HG02840 (cell line): ENCODE data around the gene KDELR3.

Experiments used
- ATAC-seq: cut with Tn5 transposase; IDR thresholded peaks from one replicate; pipeline ENCODE4 v1.9.1; 2021; ENCODE audit warnings: mild to moderate bottlenecking, moderate library complexity, moderate number of reproducible peaks; ENCODE audit not compliant: unreplicated experiment, low FRiP score

Gene KDELR3

GRCh38 chr22:38436629-38437395 is 31.1 kb upstream of the KDELR3 start:
- ATAC-seq = no peak

GRCh38 chr22:38437416-38437815 is 30.5 kb upstream of the KDELR3 start:
- no peak for ATAC-seq

GRCh38 chr22:38440747-38441350 is 27.0 kb upstream of the KDELR3 start:
- ATAC-seq = no peak

GRCh38 chr22:38441620-38442287 is 26.1 kb upstream of the KDELR3 start:
- ATAC-seq = no peak

GRCh38 chr22:38442967-38443627 is 24.8 kb upstream of the KDELR3 start:
- no peak for ATAC-seq

DNA sequence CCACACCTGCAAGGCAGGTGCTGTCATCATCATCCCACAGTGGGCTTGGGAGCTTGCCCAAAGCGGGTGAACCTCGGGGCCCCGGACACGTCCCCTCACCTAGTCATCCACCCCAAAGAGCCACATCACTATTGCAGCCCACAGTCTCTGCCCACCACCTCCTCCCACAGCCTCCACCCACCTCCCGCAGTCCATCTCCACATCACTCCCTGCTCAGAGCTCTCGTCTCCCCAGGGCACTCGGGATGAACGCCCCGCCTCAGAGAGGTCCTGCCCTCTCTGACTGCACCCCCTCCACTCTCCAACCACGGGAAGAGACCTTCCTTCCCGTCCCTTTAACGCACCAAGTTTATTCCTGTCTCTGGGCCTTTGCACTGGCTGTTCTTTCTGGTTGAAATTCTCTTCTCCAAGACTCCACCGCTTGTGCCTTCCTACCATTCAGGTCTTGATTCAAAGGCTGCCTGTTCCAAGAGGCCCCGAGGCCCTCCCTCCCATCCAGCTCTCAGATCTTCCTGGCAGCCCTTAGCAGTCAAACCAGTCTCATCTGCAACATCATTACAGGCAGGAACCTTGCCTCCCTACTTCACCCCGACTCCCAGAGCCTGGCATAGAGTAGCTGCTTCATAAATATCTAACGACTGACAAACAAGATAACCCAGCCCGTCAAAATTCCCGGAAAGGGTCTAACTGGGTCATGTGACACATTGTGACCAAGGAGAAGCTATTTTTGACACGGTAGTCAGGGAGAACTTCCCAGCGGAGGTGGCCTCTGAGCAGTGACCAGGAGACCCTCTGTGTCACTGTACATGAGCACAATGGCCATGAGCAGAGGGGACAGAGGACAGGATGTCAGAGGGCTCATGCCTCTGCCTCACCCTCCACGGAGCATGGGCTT is 24.0 kb upstream of the KDELR3 start:
- ATAC-seq = no peak

DNA sequence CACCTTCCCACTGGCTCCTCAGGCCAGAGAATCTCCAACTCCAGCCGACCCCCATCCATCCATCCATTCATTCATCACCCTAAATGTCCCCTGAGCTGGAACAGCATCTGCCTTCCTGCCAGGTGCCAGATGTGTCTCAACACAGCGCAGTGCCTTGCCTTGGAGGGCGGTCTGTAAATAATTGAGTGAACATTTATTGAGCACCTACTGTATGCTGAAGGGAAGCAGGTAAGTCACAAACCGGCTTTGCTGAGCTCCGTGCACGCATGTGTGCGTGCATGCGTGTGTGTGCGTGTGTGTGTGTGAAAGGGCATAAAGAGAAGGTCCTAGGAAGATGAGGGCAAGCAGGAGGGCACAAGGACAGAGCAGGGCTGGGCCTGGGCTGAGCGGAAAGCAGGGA is 23.1 kb upstream of the KDELR3 start:
- ATAC-seq = no peak

DNA sequence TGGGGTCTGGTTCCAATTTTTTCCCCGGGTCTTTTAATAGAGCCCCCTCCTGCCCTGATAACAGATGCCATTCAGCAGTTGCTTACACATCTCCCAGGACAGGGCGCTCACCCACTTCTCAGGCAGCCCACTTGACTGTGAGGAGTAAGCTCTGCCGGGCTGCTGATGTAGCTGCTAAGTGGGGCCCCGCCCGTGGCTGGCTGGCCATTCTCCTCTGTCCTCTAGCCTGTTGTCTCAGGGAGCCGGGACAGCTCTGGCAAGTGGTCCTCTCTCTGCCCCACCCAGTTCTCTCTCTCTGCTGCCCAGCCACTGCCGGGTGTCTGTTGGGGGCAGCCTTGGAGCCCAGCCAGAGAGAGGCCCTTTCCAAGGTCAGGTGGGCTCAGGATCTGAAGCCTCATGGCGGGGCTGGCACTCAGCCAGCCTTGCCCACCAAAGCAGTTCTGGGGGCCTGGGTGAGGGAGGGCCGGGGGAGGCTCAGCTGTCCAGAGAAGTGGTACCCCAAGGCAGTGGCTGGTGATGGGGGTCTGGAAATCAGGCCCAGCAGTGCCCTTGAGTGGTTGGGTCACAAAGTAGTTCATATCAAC is 21.8 kb upstream of the KDELR3 start:
- ATAC-seq = no peak

- no peak for ATAC-seq
Measured at GRCh38 chr22:38448945-38449745, 18.8 kb upstream of the KDELR3 start.

DNA sequence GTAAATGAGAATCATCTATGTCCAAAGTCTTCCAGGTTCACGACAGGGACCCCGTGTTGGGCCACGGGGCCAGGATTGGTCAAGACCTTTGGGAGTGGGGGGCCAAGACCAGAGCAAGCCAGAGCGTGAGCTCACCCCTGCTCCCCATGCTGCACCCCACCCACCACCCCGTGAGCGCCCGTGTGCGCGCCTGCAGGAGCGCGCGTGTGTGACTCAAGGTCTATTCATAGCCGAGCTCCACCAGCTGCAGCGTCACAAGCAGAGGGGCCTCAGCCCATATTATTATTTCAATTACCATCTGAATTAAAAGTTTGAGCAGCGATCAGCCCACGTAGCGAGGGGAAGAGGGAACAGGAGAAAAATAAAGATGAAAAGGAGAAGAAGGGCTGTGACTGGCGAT is 18.1 kb upstream of the KDELR3 start:
- no peak for ATAC-seq

DNA sequence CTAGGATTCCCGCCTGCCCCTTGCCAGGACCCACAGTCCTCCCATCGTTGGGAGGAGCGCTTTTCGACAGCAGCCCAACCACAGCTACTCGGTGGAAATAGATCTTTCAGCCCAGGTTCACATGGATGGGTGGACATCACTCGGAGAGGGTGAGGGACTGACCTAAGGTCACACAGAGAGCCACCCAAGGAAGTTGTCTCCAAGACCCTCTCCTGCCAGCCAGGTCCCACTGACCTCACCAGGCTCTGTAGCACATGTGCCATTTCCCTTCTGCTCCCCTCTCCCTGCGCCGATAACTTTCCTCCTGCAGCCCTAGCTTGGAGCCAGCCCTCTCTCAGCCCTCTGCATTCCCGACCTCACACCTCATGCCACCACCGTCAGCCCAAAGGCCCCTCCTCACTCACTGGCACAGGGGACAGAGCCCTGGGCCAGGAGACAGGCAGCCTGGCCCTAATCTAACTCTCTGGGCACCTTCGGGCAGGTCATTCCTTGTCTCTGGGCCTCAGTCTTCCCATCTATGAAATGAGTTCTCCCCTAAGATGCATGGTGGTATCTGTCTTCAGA is 17.6 kb upstream of the KDELR3 start:
- ATAC-seq = no peak

DNA sequence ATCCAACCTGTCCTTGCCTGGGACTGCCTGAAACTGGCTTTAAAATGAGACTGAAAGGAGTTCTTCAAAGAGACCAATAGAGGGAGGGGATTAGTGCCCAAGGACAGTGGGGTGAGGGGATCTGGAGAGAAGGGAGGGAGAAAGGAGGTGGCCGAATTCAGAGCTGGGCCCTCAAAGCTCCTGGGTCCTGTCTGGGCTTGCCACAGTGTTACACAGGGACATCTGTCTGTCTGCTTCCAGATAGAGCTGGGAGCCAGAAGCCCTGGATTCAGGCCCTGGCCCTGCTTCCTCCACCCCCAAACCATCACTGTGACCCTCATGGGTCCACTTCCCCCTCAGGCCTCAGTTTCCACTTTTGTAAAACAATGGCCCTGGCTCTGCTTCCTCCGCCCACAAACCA is 16.5 kb upstream of the KDELR3 start:
- no peak for ATAC-seq

- no peak for ATAC-seq
Measured at GRCh38 chr22:38451864-38452263, 16.0 kb upstream of the KDELR3 start.

DNA sequence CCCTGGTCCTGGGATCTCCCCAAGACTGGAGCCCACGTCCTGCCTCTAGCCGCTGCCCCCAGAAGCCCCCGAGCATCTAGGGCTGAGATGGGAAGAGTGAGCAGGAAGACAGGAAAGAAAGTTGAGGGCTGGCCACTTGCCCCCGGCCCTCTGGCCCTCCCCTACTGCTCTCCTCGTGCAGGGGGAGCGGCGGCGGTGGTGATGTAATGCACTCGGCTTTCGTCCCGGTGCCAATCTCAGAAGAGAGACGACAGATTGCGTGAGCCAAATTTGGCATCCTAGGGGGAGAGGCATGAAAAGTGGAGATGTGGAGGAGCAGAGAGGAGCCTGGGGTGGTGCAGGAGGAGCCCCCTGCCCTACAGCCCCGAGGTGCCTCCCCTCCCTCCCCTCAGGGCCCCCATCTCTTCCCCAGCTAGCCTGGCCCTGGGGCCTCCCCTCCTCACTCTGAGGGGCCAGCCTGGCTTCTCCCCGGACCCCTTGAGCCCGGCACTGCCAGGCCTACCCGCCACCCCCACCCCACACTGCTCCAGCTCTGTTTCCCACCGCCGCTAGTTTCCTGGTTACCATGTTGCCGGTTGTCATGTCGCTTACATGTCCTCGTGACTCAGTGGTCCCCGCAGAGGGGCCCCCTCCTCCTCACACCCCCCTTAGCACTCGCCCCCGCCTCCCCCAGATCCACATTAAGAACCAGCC is 15.4 kb upstream of the KDELR3 start:
- no peak for ATAC-seq

- ATAC-seq = no peak
Measured at GRCh38 chr22:38453066-38453672, 14.7 kb upstream of the KDELR3 start.

GRCh38 chr22:38453996-38454352 is 13.9 kb upstream of the KDELR3 start:
- ATAC-seq = no peak

GRCh38 chr22:38454353-38455075 is 13.4 kb upstream of the KDELR3 start:
- no peak for ATAC-seq
